ENCODE data around the gene HOXC10. TPM values are rescaled to one million over a fixed set of nuclear protein-coding genes. Genes with fewer than 3 reads are reported as not detected.

The HOXC10 gene
- total RNA-seq, 4 donors from 2014 or later, result 7.6 to 20.9 (median 12.0) TPM

- TF ChIP-seq CTCF (IDR thresholded peaks at IDR 0.05; ENCODE audit: low read depth), result no peak
These were observed 29.1 kb upstream of the HOXC10 start for GRCh38 chr12:53955776-53956250.

GRCh38 chr12:53956251-53956887 is 28.6 kb upstream of the HOXC10 start:
- no peak for TF ChIP-seq CTCF (IDR thresholded peaks at IDR 0.05; ENCODE audit: low read depth)

GRCh38 chr12:53956914-53957536 is 27.9 kb upstream of the HOXC10 start:
- no peak for TF ChIP-seq CTCF (IDR thresholded peaks at IDR 0.05; ENCODE audit: low read depth)

GRCh38 chr12:53958128-53958527 is 26.8 kb upstream of the HOXC10 start:
- no peak for TF ChIP-seq CTCF (IDR thresholded peaks at IDR 0.05; ENCODE audit: low read depth)

GRCh38 chr12:53959314-53959713 is 25.6 kb upstream of the HOXC10 start:
- TF ChIP-seq CTCF (IDR thresholded peaks at IDR 0.05; ENCODE audit: low read depth), result no peak

- no peak for TF ChIP-seq CTCF (IDR thresholded peaks at IDR 0.05; ENCODE audit: low read depth)
These were observed 24.5 kb upstream of the HOXC10 start for GRCh38 chr12:53960187-53961024.

Data from subcutaneous adipose tissue (tissue), 4 donors.